GM10248 (cell line): Measurements from ENCODE around the gene FAR2.

Experiments used
- CTCF ChIA-PET: fragments of 300-600 bp; sonication (Branson Sonifier 250); formaldehyde crosslinking; extraction: SDS; loops from one replicate; lab custom pipeline; 2021; ENCODE audit warnings: antibody characterized with exemption; lab: Yijun Ruan, JAX
- POLR2A ChIA-PET: fragments of 350-650 bp; sonication (Branson Sonifier 250); formaldehyde crosslinking; extraction: SDS; loops from one replicate; lab custom pipeline; 2020; ENCODE audit warnings: antibody characterized with exemption; lab: Yijun Ruan, JAX
- DNase-seq: peaks from one replicate; pipeline ENCODE4 v3.0.0; 2012; ENCODE audit errors: extremely low spot score
- CTCF ChIP-seq: IDR thresholded peaks from 2 replicates; pipeline ENCODE4 v1.5.1; 2012; ENCODE audit warnings: mild to moderate bottlenecking, low read depth; ENCODE audit errors: extremely low read depth, missing control alignments, control extremely low read depth

The FAR2 gene

GRCh38 chr12:29152981-29153630, 4.0 kb downstream of the FAR2 start:
- POLR2A ChIA-PET = no interaction called here
- no peak for TF ChIP-seq CTCF
- DNase-seq = no peak
- CTCF ChIA-PET = no interaction called here

- ChIA-PET CTCF (interaction anchor here (1.2 to 1.9 kb wide), 2 partner anchors 12 to 21 kb away, joined by 3 to 4 read pairs; no protein-coding TSS in a partner anchor), POLR2A (no interaction called here)
- no peak for TF ChIP-seq CTCF
- DNase-seq = no peak
Observed at GRCh38 chr12:29155079-29155478, 6.0 kb downstream of the FAR2 start.

GRCh38 chr12:29157486-29157946, 8.4 kb downstream of the FAR2 start:
- no peak for DNase-seq
- ChIA-PET CTCF (no interaction called here), POLR2A (no interaction called here)
- no peak for TF ChIP-seq CTCF

GRCh38 chr12:29158115-29158763, 9.2 kb downstream of the FAR2 start:
- no peak for TF ChIP-seq CTCF
- no peak for DNase-seq
- ChIA-PET POLR2A (no interaction called here), CTCF (no interaction called here)

- CTCF ChIA-PET = no interaction called here
- POLR2A ChIA-PET = no interaction called here
- DNase-seq = no peak
- TF ChIP-seq CTCF = no peak
Observed at GRCh38 chr12:29159661-29160060, 10.6 kb downstream of the FAR2 start.

- ChIA-PET CTCF (no interaction called here), POLR2A (no interaction called here)
- TF ChIP-seq CTCF = no peak
- no peak for DNase-seq
Observed at GRCh38 chr12:29160230-29160629, 11.2 kb downstream of the FAR2 start.
